Neural cell (in vitro differentiated cells): Measurements from ENCODE around the gene PPP2R2D. TPM values are rescaled to one million over a fixed set of nuclear protein-coding genes. Genes with fewer than 3 reads are reported as not detected.

Experiments
- H2AFZ ChIP-seq: fragments of 200-600, 300-800 bp; sonication (generic), shearing (Covaris generic); 2 replicates; pipeline ENCODE4 v1.6.0; 2014; ENCODE audit warnings: low read depth, mild to moderate bottlenecking, antibody characterized with exemption, low read length, moderate library complexity
- H3F3A ChIP-seq: fragments of 200-600 bp; shearing (Covaris generic); 2 replicates; pipeline ENCODE4 v1.6.1; 2016; ENCODE audit warnings: mild to moderate bottlenecking, moderate library complexity, mixed read lengths, antibody characterized with exemption, low read length; ENCODE audit not compliant: insufficient read depth, poor library complexity, severe bottlenecking
- H3K27ac ChIP-seq: fragments of 200-600, 300-800 bp; sonication (generic), shearing (Covaris generic); 2 replicates; pipeline ENCODE4 v1.5.1; 2014; ENCODE audit warnings: mild to moderate bottlenecking, low read length, moderate library complexity
- H3K27me3 ChIP-seq: fragments of 300-800, 200-600 bp; sonication (generic), shearing (Covaris generic); 2 replicates; pipeline ENCODE4 v1.6.0; 2014; ENCODE audit warnings: mild to moderate bottlenecking, low read depth, low read length, moderate library complexity; ENCODE audit not compliant: insufficient read depth
- H3K36me3 ChIP-seq: fragments of 300-800, 200-600 bp; sonication (generic), shearing (Covaris generic); 2 replicates; pipeline ENCODE4 v1.5.1; 2014; ENCODE audit warnings: mild to moderate bottlenecking, antibody characterized with exemption, low read length, moderate library complexity; ENCODE audit not compliant: insufficient read depth
- H3K4me2 ChIP-seq: fragments of 300-800, 200-600 bp; sonication (generic), shearing (Covaris generic); 2 replicates; pipeline ENCODE4 v1.6.0; 2014; ENCODE audit warnings: mild to moderate bottlenecking, low read length
- H3K4me3 ChIP-seq: fragments of 300-800, 200-600 bp; sonication (generic), shearing (Covaris generic); 2 replicates; pipeline ENCODE4 v1.5.1; 2014; ENCODE audit warnings: mild to moderate bottlenecking, low read length, moderate library complexity
- H3K79me2 ChIP-seq: fragments of 200-600 bp; shearing (Covaris generic); replicated peaks from 2 replicates; pipeline ENCODE4 v1.6.0; 2014; ENCODE audit warnings: mild to moderate bottlenecking, low read length, moderate library complexity; ENCODE audit not compliant: insufficient read depth
- H3K9ac ChIP-seq: fragments of 300-800, 200-600 bp; sonication (generic), shearing (Covaris generic); 2 replicates; pipeline ENCODE4 v1.6.1; 2016; ENCODE audit warnings: mild to moderate bottlenecking, low read length, mixed read lengths
- H3K9me2 ChIP-seq: fragments of 200-600 bp; shearing (Covaris generic); 2 replicates; pipeline ENCODE4 v1.6.1; 2016; ENCODE audit warnings: mild to moderate bottlenecking, low read length, mixed read lengths; ENCODE audit not compliant: insufficient read depth
- H3K9me3 ChIP-seq: fragments of 200-600, 300-800 bp; sonication (generic), shearing (Covaris generic); 2 replicates; pipeline ENCODE4 v1.6.1; 2016; ENCODE audit warnings: mild to moderate bottlenecking, mixed run types, low read length, moderate library complexity, mixed read lengths
- H4K20me1 ChIP-seq: fragments of 200-600 bp; shearing (Covaris generic); 2 replicates; pipeline ENCODE4 v1.6.1; 2016; ENCODE audit warnings: mild to moderate bottlenecking, mixed run types; ENCODE audit not compliant: insufficient read depth
- EP300 ChIP-seq: fragments of 450-650 bp; conservative IDR thresholded peaks from 2 replicates; pipeline ENCODE4 v1.6.1; 2014; ENCODE audit warnings: antibody characterized with exemption, mild to moderate bottlenecking, moderate library complexity; ENCODE audit not compliant: poor library complexity, severe bottlenecking
- EZH2 ChIP-seq: fragments of 200-600, 300-800 bp; shearing (Covaris generic), sonication (generic); IDR thresholded peaks from 2 replicates; pipeline ENCODE4 v1.6.1; 2014; ENCODE audit warnings: antibody characterized with exemption, low read length, borderline replicate concordance, mild to moderate bottlenecking; ENCODE audit not compliant: insufficient read depth, poor library complexity, severe bottlenecking
- MXI1 ChIP-seq: fragments of 450-650 bp; conservative IDR thresholded peaks from 2 replicates; pipeline ENCODE4 v1.6.1; 2014; ENCODE audit warnings: antibody characterized with exemption, mild to moderate bottlenecking; ENCODE audit not compliant: poor library complexity, severe bottlenecking
- POLR2AphosphoS5 ChIP-seq: IDR thresholded peaks from 2 replicates; pipeline ENCODE4 v1.6.1; 2012
- RAD21 ChIP-seq: fragments of 450-650 bp; conservative IDR thresholded peaks from 2 replicates; pipeline ENCODE4 v1.6.1; 2014; ENCODE audit warnings: antibody characterized with exemption, mild to moderate bottlenecking, moderate library complexity
- SMC3 ChIP-seq: fragments of 450-650 bp; conservative IDR thresholded peaks from 2 replicates; pipeline ENCODE4 v1.6.1; 2014; ENCODE audit warnings: antibody characterized with exemption, mild to moderate bottlenecking, moderate library complexity; ENCODE audit not compliant: poor library complexity
- TAF1 ChIP-seq: IDR thresholded peaks from 2 replicates; pipeline ENCODE4 v1.6.1; 2012; ENCODE audit warnings: low read depth
- polyA plus RNA-seq: library from polyadenylated mRNA; depleted of rRNA; stranded (reverse); fragments of >200 nt; gene quantifications from 2 replicates; pipeline ENCODE4 v1.2.3, GENCODE V29; 2014
- TF ChIP-seq, protein P1 (sequence below): IDR thresholded peaks from 2 replicates; pipeline ENCODE4 v1.6.1; 2012; ENCODE audit warnings: borderline replicate concordance
- TF ChIP-seq, protein P2 (sequence below): fragments of 450-650 bp; IDR thresholded peaks from 2 replicates; pipeline ENCODE4 v1.5.1; 2014; ENCODE audit warnings: antibody characterized with exemption, mild to moderate bottlenecking, moderate library complexity; ENCODE audit not compliant: poor library complexity, severe bottlenecking

PPP2R2D gene
- polyA plus RNA-seq, 1 donor from 2014 or later, result 71.7 TPM

DNA sequence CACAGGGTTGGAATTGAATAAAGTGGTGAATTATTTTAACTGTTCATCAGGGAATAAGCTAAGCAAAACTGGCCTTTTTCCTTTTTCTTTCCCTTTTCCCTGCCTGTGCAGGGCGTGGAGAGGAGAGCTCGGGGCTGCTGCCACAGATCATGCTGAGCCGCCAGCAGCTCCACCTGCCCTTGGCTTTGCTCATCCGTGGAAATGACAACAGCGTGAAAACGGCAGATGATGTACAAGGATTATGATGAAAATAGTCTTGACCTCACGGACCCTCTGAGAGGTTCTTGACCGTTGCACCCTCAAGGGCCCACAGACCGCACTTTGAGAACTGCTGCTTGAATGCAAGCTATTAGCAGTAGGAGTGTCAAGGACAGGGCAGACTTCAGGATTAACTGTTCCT lies 10.6 kb downstream of the PPP2R2D start (continued):
- TF ChIP-seq, protein P1, sequence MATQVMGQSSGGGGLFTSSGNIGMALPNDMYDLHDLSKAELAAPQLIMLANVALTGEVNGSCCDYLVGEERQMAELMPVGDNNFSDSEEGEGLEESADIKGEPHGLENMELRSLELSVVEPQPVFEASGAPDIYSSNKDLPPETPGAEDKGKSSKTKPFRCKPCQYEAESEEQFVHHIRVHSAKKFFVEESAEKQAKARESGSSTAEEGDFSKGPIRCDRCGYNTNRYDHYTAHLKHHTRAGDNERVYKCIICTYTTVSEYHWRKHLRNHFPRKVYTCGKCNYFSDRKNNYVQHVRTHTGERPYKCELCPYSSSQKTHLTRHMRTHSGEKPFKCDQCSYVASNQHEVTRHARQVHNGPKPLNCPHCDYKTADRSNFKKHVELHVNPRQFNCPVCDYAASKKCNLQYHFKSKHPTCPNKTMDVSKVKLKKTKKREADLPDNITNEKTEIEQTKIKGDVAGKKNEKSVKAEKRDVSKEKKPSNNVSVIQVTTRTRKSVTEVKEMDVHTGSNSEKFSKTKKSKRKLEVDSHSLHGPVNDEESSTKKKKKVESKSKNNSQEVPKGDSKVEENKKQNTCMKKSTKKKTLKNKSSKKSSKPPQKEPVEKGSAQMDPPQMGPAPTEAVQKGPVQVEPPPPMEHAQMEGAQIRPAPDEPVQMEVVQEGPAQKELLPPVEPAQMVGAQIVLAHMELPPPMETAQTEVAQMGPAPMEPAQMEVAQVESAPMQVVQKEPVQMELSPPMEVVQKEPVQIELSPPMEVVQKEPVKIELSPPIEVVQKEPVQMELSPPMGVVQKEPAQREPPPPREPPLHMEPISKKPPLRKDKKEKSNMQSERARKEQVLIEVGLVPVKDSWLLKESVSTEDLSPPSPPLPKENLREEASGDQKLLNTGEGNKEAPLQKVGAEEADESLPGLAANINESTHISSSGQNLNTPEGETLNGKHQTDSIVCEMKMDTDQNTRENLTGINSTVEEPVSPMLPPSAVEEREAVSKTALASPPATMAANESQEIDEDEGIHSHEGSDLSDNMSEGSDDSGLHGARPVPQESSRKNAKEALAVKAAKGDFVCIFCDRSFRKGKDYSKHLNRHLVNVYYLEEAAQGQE, result no peak

DNA sequence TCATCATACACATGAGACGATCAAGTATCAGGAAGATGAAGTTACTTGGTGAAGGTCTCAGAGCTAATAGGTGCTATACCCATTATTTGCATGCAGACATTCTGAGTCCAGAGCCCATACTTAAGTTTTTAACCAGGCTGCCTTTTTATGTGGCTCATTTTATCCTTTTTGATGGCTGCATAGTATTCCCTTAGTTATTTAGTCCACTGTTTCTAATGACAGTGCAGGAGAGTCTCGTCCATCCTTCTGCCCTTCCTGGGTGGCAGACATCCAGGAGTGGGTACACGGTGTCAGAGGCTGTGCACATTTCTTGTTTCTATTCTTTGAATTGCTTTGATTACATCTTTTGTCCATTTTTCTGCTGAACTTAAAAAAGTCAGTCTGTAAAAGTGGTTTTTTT lies 11.8 kb downstream of the PPP2R2D start:
- Histone ChIP-seq H2AFZ (no peak overlapping the region), H3K27ac (no peak overlapping the region), H3K9me3 (no peaks in the 10 kb centered on the region), H3F3A (no peaks in the 10 kb centered on the region), H3K4me2 (no peak overlapping the region), H3K9me2 (no peaks in the 10 kb centered on the region), H4K20me1 (no peaks in the 10 kb centered on the region), H3K9ac (no peak overlapping the region), H3K79me2 (peaks cover 59% of the 10 kb centered on the region), H3K27me3 (no peaks in the 10 kb centered on the region), H3K4me3 (no peak overlapping the region), H3K36me3 (peaks cover 5% of the 10 kb centered on the region)
- TF ChIP-seq TAF1 (no peak), SMC3 (no peak), EP300 (no peak), POLR2AphosphoS5 (no peak), EZH2 (no peak), MXI1 (no peak)
- TF ChIP-seq, protein P1, result no peak

DNA sequence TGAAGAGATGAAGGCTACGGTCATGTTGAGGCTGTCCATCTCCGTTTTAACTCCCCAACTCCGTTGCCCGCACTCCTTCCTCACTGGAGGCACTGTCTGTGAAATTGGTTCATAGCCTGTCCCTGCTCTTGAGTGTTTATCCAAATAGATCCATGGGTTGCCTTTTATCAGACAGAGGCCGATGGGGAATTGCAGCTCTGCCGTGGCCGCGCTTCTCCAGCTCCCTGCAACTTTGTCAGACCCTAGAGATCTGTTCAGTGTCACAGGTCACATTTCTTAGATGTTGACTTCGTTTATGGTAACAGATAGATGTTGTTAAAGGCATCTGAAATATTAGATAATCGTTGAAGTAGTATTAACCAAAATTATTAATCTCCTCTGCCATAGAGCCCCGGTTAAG lies 14.7 kb downstream of the PPP2R2D start:
- no peak overlapping the region for H3K27ac ChIP-seq
- no peaks in the 10 kb centered on the region for H3K27me3 ChIP-seq
- H2AFZ ChIP-seq, result no peak overlapping the region
- no peaks in the 10 kb centered on the region for H3F3A ChIP-seq
- H4K20me1 ChIP-seq, result no peaks in the 10 kb centered on the region
- no peaks in the 10 kb centered on the region for H3K9me3 ChIP-seq
- H3K9me2 ChIP-seq, result no peaks in the 10 kb centered on the region
- TF ChIP-seq, protein P2, sequence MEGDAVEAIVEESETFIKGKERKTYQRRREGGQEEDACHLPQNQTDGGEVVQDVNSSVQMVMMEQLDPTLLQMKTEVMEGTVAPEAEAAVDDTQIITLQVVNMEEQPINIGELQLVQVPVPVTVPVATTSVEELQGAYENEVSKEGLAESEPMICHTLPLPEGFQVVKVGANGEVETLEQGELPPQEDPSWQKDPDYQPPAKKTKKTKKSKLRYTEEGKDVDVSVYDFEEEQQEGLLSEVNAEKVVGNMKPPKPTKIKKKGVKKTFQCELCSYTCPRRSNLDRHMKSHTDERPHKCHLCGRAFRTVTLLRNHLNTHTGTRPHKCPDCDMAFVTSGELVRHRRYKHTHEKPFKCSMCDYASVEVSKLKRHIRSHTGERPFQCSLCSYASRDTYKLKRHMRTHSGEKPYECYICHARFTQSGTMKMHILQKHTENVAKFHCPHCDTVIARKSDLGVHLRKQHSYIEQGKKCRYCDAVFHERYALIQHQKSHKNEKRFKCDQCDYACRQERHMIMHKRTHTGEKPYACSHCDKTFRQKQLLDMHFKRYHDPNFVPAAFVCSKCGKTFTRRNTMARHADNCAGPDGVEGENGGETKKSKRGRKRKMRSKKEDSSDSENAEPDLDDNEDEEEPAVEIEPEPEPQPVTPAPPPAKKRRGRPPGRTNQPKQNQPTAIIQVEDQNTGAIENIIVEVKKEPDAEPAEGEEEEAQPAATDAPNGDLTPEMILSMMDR, result no peak
- TF ChIP-seq RAD21 (no peak), POLR2AphosphoS5 (no peak), EZH2 (no peak), SMC3 (no peak), MXI1 (no peak), TAF1 (no peak), EP300 (no peak)
- TF ChIP-seq, protein P1, result no peak
- no peak overlapping the region for H3K9ac ChIP-seq
- H3K79me2 ChIP-seq, result peaks cover 34% of the 10 kb centered on the region
- H3K4me2 ChIP-seq, result no peak overlapping the region
- peaks cover 5% of the 10 kb centered on the region for H3K36me3 ChIP-seq
- H3K4me3 ChIP-seq, result no peak overlapping the region
